NCI-H526 treated with DMSO at 0.1 percent for 48 hours (cell line): ENCODE measurements around the gene TLE1.
A peak's percentile ranks its signal among the peaks of the same experiment; 100 is the strongest.

ENCODE experiments used
- DNase-seq: peaks from one replicate; lab custom pipeline; 2025; lab: John Stamatoyannopoulos, UW

Gene TLE1

GRCh38 chr9:81686614-81687520 lies 2.5 kb downstream of the TLE1 start:
- peak; percentile 78 for DNase-seq

GRCh38 chr9:81685763-81686613 lies 3.4 kb downstream of the TLE1 start:
- no peak for DNase-seq

- no peak for DNase-seq
These were observed 4.7 kb downstream of the TLE1 start for GRCh38 chr9:81684635-81685034.

GRCh38 chr9:81683704-81684103 lies 5.6 kb downstream of the TLE1 start:
- no peak for DNase-seq

GRCh38 chr9:81683238-81683637 lies 6.1 kb downstream of the TLE1 start:
- no peak for DNase-seq

- DNase-seq, result no peak
These were observed 6.5 kb downstream of the TLE1 start for GRCh38 chr9:81682797-81683196.

- no peak for DNase-seq
These were observed 7.2 kb downstream of the TLE1 start for GRCh38 chr9:81682177-81682576.

- no peak for DNase-seq
These were observed 8.8 kb downstream of the TLE1 start for GRCh38 chr9:81680506-81680905.

- no peak for DNase-seq
These were observed 9.3 kb downstream of the TLE1 start for GRCh38 chr9:81680006-81680405.

GRCh38 chr9:81678088-81678487 lies 11.3 kb downstream of the TLE1 start:
- no peak for DNase-seq

GRCh38 chr9:81676395-81676794 lies 13.0 kb downstream of the TLE1 start:
- DNase-seq, result no peak

- DNase-seq, result no peak
These were observed 16.0 kb downstream of the TLE1 start for GRCh38 chr9:81673310-81673709.

GRCh38 chr9:81671880-81672280 lies 17.5 kb downstream of the TLE1 start:
- DNase-seq, result no peak

- no peak for DNase-seq
These were observed 19.5 kb downstream of the TLE1 start for GRCh38 chr9:81669866-81670265.

- no peak for DNase-seq
These were observed 20.2 kb downstream of the TLE1 start for GRCh38 chr9:81669041-81669651.

GRCh38 chr9:81666123-81666522 lies 23.2 kb downstream of the TLE1 start:
- DNase-seq, result no peak

- DNase-seq, result no peak
These were observed 23.9 kb downstream of the TLE1 start for GRCh38 chr9:81665322-81665871.

- DNase-seq, result no peak
These were observed 24.6 kb downstream of the TLE1 start for GRCh38 chr9:81664638-81665222.

GRCh38 chr9:81661339-81661738 lies 28.0 kb downstream of the TLE1 start:
- DNase-seq, result no peak

- no peak for DNase-seq
These were observed 32.4 kb downstream of the TLE1 start for GRCh38 chr9:81656871-81657337.

GRCh38 chr9:81656004-81656403 lies 33.3 kb downstream of the TLE1 start:
- no peak for DNase-seq

GRCh38 chr9:81653240-81653639 lies 36.1 kb downstream of the TLE1 start:
- DNase-seq, result no peak
